MCF 10A (cell line): ENCODE results near the gene UFSP1. TPM values are rescaled to one million over a fixed set of nuclear protein-coding genes. Genes with fewer than 3 reads are reported as not detected.
A peak's percentile ranks its signal among the peaks of the same experiment; 100 is the strongest.
"Not testable (repeated sequence)": the region's sequence is repeated elsewhere in the genome, so short reads cannot be mapped to it uniquely, and the experiment has no call there.

Experiments
- BruUV-seq: library from RNA; stranded (reverse); fragments of 400-500 nt; replicated peaks from 2 replicates; lab custom pipeline; 2021; lab: Mats Ljungman, UMichigan
- CTCF ChIA-PET: fragments of 300-600 bp; sonication (Branson Sonifier 250); formaldehyde crosslinking; extraction: SDS; loops from one replicate; lab custom pipeline; 2021; ENCODE audit warnings: antibody characterized with exemption, inconsistent platforms; lab: Yijun Ruan, JAX
- POLR2A ChIA-PET: fragments of 300-600, 350-650 bp; sonication (Branson Sonifier 250); formaldehyde crosslinking; extraction: SDS; loops from one replicate; lab custom pipeline; 2020; ENCODE audit warnings: antibody characterized with exemption, inconsistent platforms; lab: Yijun Ruan, JAX
- DNase-seq: peaks from one replicate; pipeline ENCODE4 v3.0.0-alpha.2; 2018; ENCODE audit not compliant: unreplicated experiment
- H3K27ac Mint-ChIP-seq: one replicate; pipeline ENCODE4 v1.8.0; 2022; ENCODE audit warnings: mild to moderate bottlenecking, low read depth, mixed read lengths; ENCODE audit not compliant: unreplicated experiment
- H3K27me3 Mint-ChIP-seq: one replicate; pipeline ENCODE4 v1.8.0; 2022; ENCODE audit warnings: mixed read lengths; ENCODE audit not compliant: insufficient read depth, unreplicated experiment
- H3K36me3 Mint-ChIP-seq: one replicate; pipeline ENCODE4 v1.8.0; 2022; ENCODE audit warnings: mild to moderate bottlenecking, moderate library complexity, mixed read lengths; ENCODE audit not compliant: insufficient read depth, unreplicated experiment
- H3K4me1 Mint-ChIP-seq: one replicate; pipeline ENCODE4 v1.8.0; 2022; ENCODE audit warnings: mixed read lengths; ENCODE audit not compliant: insufficient read depth, unreplicated experiment
- H3K4me3 Mint-ChIP-seq: one replicate; pipeline ENCODE4 v1.8.0; 2022; ENCODE audit warnings: mild to moderate bottlenecking, moderate library complexity, mixed read lengths; ENCODE audit not compliant: unreplicated experiment
- H3K9me3 Mint-ChIP-seq: one replicate; pipeline ENCODE4 v1.8.0; 2022; ENCODE audit warnings: mixed read lengths; ENCODE audit not compliant: unreplicated experiment
- intact Hi-C: fragments of 100-400 bp; cut with micrococcal nuclease; formaldehyde crosslinking; loops from 2 replicates; pipeline ENCODE4 v1.14.1; 2022
- total RNA-seq: library from RNA; stranded (reverse); gene quantifications from 2 replicates; pipeline ENCODE4 v1.2.3, GENCODE V29; 2022
- TF ChIP-seq, protein P1 (sequence below): fragments of 200-600 bp; IDR thresholded peaks from one replicate; pipeline ENCODE4 v1.8.0; 2022; ENCODE audit warnings: antibody characterized with exemption, mild to moderate bottlenecking; ENCODE audit not compliant: unreplicated experiment

UFSP1 gene
- total RNA-seq, 1 experiment from 2014 or later: 2.8 TPM

DNA sequence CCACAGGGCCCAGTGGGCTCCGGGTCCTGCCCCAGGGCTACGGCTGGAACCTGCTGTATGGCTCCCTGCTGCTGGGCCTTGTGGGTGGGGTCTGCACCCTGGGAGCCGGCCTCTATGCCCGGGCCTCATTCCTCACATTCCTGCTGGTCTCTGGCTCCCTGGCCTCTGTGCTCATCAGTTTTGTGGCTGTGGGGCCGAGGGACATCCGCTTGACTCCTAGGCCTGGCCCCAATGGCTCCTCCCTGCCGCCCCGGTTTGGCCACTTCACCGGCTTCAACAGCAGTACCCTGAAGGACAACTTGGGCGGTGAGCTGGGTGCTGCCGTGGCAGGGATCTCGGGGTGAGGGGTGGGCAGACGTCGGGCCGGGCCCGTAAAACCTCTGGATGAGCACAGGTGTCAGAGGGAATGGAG lies 32.6 kb downstream of the UFSP1 start:
- ChIA-PET CTCF (no interaction called here), POLR2A (interaction anchor here (0.9 kb wide), 1 partner anchor 18 kb away, joined by 3 read pairs; the partner anchor contains the start of gene SRRT)
- Mint-ChIP-seq H3K4me1 (peaks cover 3% of the 10 kb centered on the region), H3K36me3 (peaks cover 33% of the 10 kb centered on the region), H3K27ac (peak overlapping the region; percentile 59), H3K9me3 (no peaks in the 10 kb centered on the region), H3K27me3 (no peaks in the 10 kb centered on the region), H3K4me3 (no peak overlapping the region)
- DNase-seq: no peak
- no TSS peak for BruUV-seq
- intact Hi-C loops: no loop called here
- TF ChIP-seq, protein P1, sequence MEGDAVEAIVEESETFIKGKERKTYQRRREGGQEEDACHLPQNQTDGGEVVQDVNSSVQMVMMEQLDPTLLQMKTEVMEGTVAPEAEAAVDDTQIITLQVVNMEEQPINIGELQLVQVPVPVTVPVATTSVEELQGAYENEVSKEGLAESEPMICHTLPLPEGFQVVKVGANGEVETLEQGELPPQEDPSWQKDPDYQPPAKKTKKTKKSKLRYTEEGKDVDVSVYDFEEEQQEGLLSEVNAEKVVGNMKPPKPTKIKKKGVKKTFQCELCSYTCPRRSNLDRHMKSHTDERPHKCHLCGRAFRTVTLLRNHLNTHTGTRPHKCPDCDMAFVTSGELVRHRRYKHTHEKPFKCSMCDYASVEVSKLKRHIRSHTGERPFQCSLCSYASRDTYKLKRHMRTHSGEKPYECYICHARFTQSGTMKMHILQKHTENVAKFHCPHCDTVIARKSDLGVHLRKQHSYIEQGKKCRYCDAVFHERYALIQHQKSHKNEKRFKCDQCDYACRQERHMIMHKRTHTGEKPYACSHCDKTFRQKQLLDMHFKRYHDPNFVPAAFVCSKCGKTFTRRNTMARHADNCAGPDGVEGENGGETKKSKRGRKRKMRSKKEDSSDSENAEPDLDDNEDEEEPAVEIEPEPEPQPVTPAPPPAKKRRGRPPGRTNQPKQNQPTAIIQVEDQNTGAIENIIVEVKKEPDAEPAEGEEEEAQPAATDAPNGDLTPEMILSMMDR: no peak

DNA sequence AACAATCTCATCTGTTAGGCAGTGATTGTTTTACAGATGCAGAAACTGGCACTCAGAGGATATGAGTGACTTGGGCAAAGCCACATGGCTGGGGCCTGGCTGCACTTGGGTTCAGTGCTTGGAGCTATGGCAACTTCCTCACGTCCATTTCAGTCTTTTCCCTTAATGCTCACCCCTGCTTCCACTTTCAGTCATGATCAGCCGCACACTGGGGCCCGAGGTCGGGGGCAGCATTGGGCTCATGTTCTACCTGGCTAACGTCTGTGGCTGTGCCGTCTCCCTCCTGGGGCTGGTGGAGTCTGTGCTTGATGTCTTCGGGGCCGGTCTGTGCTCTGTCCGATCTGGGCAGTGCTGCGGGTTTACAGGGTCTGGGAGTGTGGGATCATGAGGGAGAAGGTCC lies 34.0 kb downstream of the UFSP1 start:
- ChIA-PET POLR2A (interaction anchor here (0.6 kb wide), 1 partner anchor 12 kb away, joined by 3 read pairs; the partner anchor contains the start of gene TRIP6), CTCF (interaction anchor here (1.4 to 2.0 kb wide), 2 partner anchors 130 to 150 kb away, joined by 5 to 11 read pairs; partner anchors contain the start of gene POP7)
- no peak for DNase-seq
- Mint-ChIP-seq H3K36me3 (peaks cover 26% of the 10 kb centered on the region), H3K9me3 (no peaks in the 10 kb centered on the region), H3K4me3 (no peak overlapping the region), H3K27ac (no peak overlapping the region), H3K4me1 (peaks cover 6% of the 10 kb centered on the region), H3K27me3 (no peaks in the 10 kb centered on the region)
- intact Hi-C loops: no loop called here
- no TSS peak for BruUV-seq
- TF ChIP-seq, protein P1: no peak

DNA sequence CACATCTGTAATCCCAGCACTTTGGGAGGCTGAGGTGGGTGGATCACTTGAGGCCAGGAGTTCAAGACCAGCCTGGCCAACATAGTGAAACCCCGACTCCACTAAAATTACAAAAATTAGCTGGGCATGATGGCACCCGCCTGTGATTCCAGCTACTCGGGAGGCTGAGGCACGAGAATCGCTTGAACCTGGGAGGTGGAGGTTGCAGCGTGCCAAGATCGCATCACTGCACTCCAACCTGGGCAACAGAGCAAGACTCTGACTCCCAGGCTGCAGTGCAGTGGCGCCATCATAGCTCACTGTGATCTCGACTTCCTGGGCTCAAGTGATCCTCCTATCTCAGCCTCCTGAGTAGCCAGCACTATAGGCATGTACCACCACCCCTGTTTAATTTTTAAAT lies 34.6 kb downstream of the UFSP1 start:
- POLR2A ChIA-PET: interaction anchor here (0.6 to 1.0 kb wide), 3 partner anchors 12 to 182 kb away, joined by 3 read pairs; partner anchors contain the start of gene TRIP6
- BruUV-seq, H3K27ac Mint-ChIP-seq, H3K4me3 Mint-ChIP-seq, H3K4me1 Mint-ChIP-seq, intact Hi-C loops, H3K9me3 Mint-ChIP-seq, DNase-seq, H3K27me3 Mint-ChIP-seq: not testable (repeated sequence)
- CTCF ChIA-PET: interaction anchor here (0.6 to 2.0 kb wide), 4 partner anchors 9 to 158 kb away, joined by 3 to 11 read pairs (median 4); partner anchors contain the start of gene POP7
- H3K36me3 Mint-ChIP-seq: peaks cover 20% of the 10 kb centered on the region

DNA sequence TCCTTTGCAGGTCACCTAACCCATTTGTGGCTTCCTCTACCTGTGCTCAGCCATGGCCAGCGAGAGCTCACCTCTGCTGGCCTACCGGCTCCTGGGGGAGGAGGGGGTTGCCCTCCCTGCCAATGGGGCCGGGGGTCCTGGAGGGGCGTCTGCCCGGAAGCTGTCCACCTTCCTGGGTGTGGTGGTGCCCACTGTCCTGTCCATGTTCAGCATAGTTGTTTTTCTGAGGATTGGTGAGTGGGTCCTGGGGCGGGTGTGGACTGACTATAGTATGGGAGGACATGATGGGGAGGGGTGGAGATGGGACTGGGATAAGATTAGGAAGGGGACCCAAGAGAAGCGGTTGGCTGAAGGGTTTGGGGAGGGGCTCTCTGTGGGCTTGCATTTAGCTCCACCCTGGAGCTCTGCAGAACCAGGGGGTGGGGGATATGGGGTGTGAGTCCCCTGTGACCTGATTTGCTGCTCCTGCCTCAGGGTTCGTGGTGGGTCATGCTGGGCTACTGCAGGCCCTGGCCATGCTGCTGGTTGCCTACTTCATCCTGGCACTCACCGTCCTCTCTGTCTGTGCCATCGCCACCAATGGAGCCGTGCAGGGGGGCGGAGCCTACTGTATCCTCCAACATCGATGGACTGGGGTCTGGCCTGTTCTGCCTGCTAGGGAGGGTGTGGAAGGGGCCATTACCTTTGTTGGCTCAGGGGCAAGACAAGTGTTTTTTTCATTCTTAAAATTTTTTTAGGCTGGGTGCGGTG lies 35.2 kb downstream of the UFSP1 start:
- H3K27ac Mint-ChIP-seq: no peak overlapping the region
- ChIA-PET CTCF (interaction anchor here (0.6 to 3.4 kb wide), 6 partner anchors 10 to 290 kb away, joined by 3 to 30 read pairs (median 4); partner anchors contain the start of gene POP7), POLR2A (interaction anchor here (0.5 to 1.3 kb wide), 5 partner anchors 21 to 183 kb away, joined by 3 read pairs; partner anchors contain the start of gene UFSP1)
- peaks cover 17% of the 10 kb centered on the region for H3K36me3 Mint-ChIP-seq
- TF ChIP-seq, protein P1: no peak
- no peak for DNase-seq
- BruUV-seq: no TSS peak
- H3K4me1 Mint-ChIP-seq: peaks cover 6% of the 10 kb centered on the region
- no peaks in the 10 kb centered on the region for H3K27me3 Mint-ChIP-seq
- peak overlapping the region; percentile 90 for H3K4me3 Mint-ChIP-seq
- no peaks in the 10 kb centered on the region for H3K9me3 Mint-ChIP-seq
- intact Hi-C loops: no loop called here
